Naive thymus-derived CD4-positive, alpha-beta T cell (primary cell): ENCODE data around the gene TCERG1L. TPM values are rescaled to one million over a fixed set of nuclear protein-coding genes. Genes with fewer than 3 reads are reported as not detected.

Source experiments
- ATAC-seq: fragments of 150-1000 bp; cut with Tn5 transposase; 2 replicates; pipeline ENCODE4 v1.10.0; 2021; ENCODE audit warnings: mild to moderate bottlenecking, moderate library complexity
- CTCF ChIA-PET: fragments of 350-600 bp; sonication (Branson Sonifier 250); formaldehyde crosslinking; loops from one replicate; lab custom pipeline; 2021; ENCODE audit warnings: antibody characterized with exemption; lab: Charles Lee
- POLR2A ChIA-PET: fragments of 350-600 bp; sonication (Branson Sonifier 250); formaldehyde crosslinking; loops from one replicate; lab custom pipeline; 2021; ENCODE audit warnings: antibody characterized with exemption, inconsistent platforms; lab: Charles Lee
- DNase-seq, 9 donors: peaks; one replicate each; pipeline versions ENCODE4 v3.0.0 to v3.0.0-alpha.2; 2020 to 2022; ENCODE audit warnings: mixed read lengths in 1 of 9
- H3K27ac ChIP-seq: one replicate; pipeline ENCODE4 v1.7.0; 2013; ENCODE audit warnings: mild to moderate bottlenecking, low read depth, low read length, moderate library complexity
- H3K27me3 ChIP-seq, 2 donors: one replicate each; pipeline ENCODE4 v1.7.0; 2013; ENCODE audit warnings: low read length in 2 of 2, mild to moderate bottlenecking in 2 of 2, moderate library complexity in 2 of 2; ENCODE audit not compliant: control insufficient read depth in 2 of 2, insufficient read depth in 2 of 2
- H3K36me3 ChIP-seq, 3 experiments: 1 replicate in 2 of 3; 2 replicates in 1 of 3; pipeline ENCODE4 v1.7.0; 2013; ENCODE audit warnings: low read length in 3 of 3, mild to moderate bottlenecking in 3 of 3, moderate library complexity in 1 of 3; ENCODE audit not compliant: insufficient read depth in 3 of 3, control insufficient read depth in 2 of 3
- H3K4me1 ChIP-seq, 2 donors: one replicate each; pipeline ENCODE4 v1.7.0; 2013; ENCODE audit warnings: low read length in 2 of 2, mild to moderate bottlenecking in 2 of 2, moderate library complexity in 1 of 2; ENCODE audit not compliant: control insufficient read depth in 2 of 2, insufficient read depth in 2 of 2
- H3K4me3 ChIP-seq: 2 replicates; pipeline ENCODE4 v1.7.0; 2013; ENCODE audit warnings: mild to moderate bottlenecking, low read length
- H3K9me3 ChIP-seq, 3 experiments: 1 replicate in 2 of 3; 2 replicates in 1 of 3; pipeline ENCODE4 v1.7.0; 2013; ENCODE audit warnings: low read length in 3 of 3; ENCODE audit not compliant: control insufficient read depth in 2 of 3
- H3K27ac Mint-ChIP-seq, 9 donors: one replicate each; pipeline ENCODE4 v1.8.0; 2020 to 2022; ENCODE audit warnings: mixed read lengths in 9 of 9, mild to moderate bottlenecking in 8 of 9, moderate library complexity in 5 of 9, inconsistent platforms in 2 of 9
- H3K27me3 Mint-ChIP-seq, 5 donors: one replicate each; pipeline ENCODE4 v1.8.0; 2021 to 2022; ENCODE audit warnings: mixed read lengths in 5 of 5, mild to moderate bottlenecking in 1 of 5
- H3K36me3 Mint-ChIP-seq, 5 donors: one replicate each; pipeline ENCODE4 v1.8.0; 2020 to 2022; ENCODE audit warnings: mixed read lengths in 5 of 5, mild to moderate bottlenecking in 3 of 5, inconsistent platforms in 1 of 5
- H3K4me1 Mint-ChIP-seq, 7 donors: one replicate each; pipeline ENCODE4 v1.8.0; 2020 to 2022; ENCODE audit warnings: mixed read lengths in 7 of 7, mild to moderate bottlenecking in 3 of 7, inconsistent platforms in 1 of 7
- H3K4me3 Mint-ChIP-seq, 10 donors: one replicate each; pipeline ENCODE4 v1.8.0; 2020 to 2022; ENCODE audit warnings: mild to moderate bottlenecking in 10 of 10, mixed read lengths in 10 of 10, moderate library complexity in 6 of 10, inconsistent platforms in 2 of 10
- H3K9me3 Mint-ChIP-seq, 11 donors: one replicate each; pipeline ENCODE4 v1.8.0; 2020 to 2022; ENCODE audit warnings: mixed read lengths in 11 of 11, mild to moderate bottlenecking in 4 of 11, inconsistent platforms in 1 of 11, moderate library complexity in 1 of 11
- intact Hi-C, 2 donors: fragments of 100-400 bp; cut with micrococcal nuclease; formaldehyde crosslinking; loops; one replicate each; pipeline ENCODE4 v1.15.1; 2023
- polyA plus RNA-seq, 2 donors: library from polyadenylated mRNA; unstranded; fragments of 300-500 nt; fragmentation: Illumina TruSeq; gene quantifications; one replicate each; pipeline ENCODE4 v1.2.3, GENCODE V29; 2021
- total RNA-seq, 6 experiments: library from RNA in 5 of 6; stranded (reverse) in 5 of 6; gene quantifications; 1 replicate in 5 of 6; 2 replicates in 1 of 6; pipeline ENCODE4 v1.2.3 and lab custom pipeline; 2021 to 2026

Gene TCERG1L
- total and polyA plus RNA-seq, 7 experiments from 2014 or later: 0.11 to 0.42 (median 0.39) TPM; not detected in 4

DNA sequence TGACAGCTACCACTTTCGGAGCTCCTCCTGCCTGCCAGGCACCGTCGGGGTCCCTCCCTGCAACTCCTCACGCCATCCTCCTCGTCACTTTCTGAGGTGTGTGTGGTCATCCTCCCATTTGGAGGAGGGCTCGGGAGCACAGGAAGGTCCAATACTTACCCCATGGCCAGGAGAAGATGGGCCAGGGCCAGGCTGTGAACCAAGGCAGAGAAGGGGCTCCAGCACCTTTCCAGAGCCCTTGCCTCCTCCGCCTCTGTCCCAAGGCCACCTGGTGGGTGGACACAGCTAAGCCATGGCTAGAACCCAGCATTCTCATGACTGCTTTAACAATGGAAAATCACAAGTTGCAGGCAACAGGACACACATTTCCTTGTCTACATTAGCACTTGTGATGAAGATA is 215.5 kb downstream of the TCERG1L start:
- Mint-ChIP-seq H3K36me3 (no peaks in the 10 kb centered on the region), H3K4me3 (no peak overlapping the region), H3K27ac (no peak overlapping the region), H3K27me3 (no peaks in the 10 kb centered on the region), H3K9me3 (no peaks in the 10 kb centered on the region), H3K4me1 (peaks cover 0 to 5% (median 0%) of the 10 kb centered on the region in 7 donors)
- ChIA-PET POLR2A (no interaction called here), CTCF (no interaction called here)
- intact Hi-C loops: loop anchor here in 1 of 2 donors (10.0 kb wide), 1 partner anchor 219 kb away; the partner anchor contains the start of gene TCERG1L
- Histone ChIP-seq H3K27me3 (no peaks in the 10 kb centered on the region), H3K4me3 (no peak overlapping the region), H3K4me1 (no peaks in the 10 kb centered on the region), H3K36me3 (no peaks in the 10 kb centered on the region), H3K27ac (no peak overlapping the region), H3K9me3 (no peaks in the 10 kb centered on the region)
- no peak for ATAC-seq
- DNase-seq: no peak

DNA sequence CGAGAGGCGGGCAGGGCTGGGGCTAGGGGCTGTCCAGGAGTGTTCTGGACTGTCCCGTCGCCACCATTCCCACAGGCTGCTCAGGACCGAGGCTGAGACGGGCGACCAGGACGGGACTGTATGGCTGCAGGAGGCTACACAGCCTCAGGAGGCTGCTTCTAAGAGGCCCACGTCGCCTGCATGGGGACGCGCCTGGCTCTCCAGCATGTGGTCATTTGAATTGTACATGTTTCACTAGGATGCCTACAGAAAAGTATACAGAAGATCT is 216.3 kb downstream of the TCERG1L start:
- POLR2A ChIA-PET: no interaction called here
- Histone ChIP-seq H3K4me1 (no peaks in the 10 kb centered on the region), H3K36me3 (no peaks in the 10 kb centered on the region), H3K27me3 (no peaks in the 10 kb centered on the region), H3K9me3 (no peaks in the 10 kb centered on the region), H3K4me3 (no peak overlapping the region), H3K27ac (no peak overlapping the region)
- Mint-ChIP-seq H3K9me3 (no peaks in the 10 kb centered on the region), H3K4me1 (peaks cover 0 to 9% (median 5%) of the 10 kb centered on the region in 7 donors), H3K4me3 (no peak overlapping the region), H3K36me3 (no peaks in the 10 kb centered on the region), H3K27me3 (no peaks in the 10 kb centered on the region), H3K27ac (no peak overlapping the region)
- no peak for DNase-seq
- CTCF ChIA-PET: no interaction called here
- intact Hi-C loops: loop anchor here in 1 of 2 donors (10.0 kb wide), 1 partner anchor 220 kb away; the partner anchor contains the start of gene TCERG1L
- ATAC-seq: no peak

DNA sequence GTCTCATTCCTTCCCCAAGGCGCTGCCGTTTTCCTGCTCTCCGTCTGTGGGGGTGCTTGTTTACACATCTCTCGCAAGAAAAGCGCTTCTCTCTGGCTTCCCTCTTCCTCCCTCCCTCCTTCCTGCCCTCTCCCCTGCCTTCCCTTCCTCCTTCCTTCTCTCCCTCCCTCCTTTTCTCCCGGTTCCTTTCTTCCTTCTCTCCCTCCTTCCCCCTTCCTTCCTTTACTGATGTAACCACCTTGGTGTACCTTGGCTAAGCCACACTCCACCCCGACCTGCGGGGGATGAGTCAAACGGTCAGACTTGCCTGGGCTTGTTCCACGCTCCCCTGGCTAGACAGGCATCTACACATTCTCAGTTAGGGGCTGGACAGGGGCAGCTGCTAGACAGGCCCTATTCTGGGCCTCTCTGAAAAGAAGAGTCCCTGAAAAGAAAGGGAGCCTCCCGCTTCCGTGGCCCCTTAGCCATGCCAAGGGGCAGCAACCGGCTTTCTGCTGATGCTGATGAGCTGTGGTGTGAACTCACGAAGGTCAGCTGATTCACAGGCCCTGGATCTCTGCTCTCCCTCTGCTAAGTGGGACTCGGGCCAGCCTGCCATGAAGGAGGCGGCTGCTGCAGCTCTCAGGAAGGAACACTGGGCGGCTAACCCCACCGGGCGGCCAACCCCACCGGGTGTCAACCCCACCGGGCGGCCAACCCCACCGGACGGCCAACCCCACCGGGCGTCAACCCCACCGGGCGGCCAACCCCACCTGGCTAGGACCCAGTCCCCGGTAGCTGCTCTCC is 216.8 kb downstream of the TCERG1L start:
- ChIA-PET CTCF (no interaction called here), POLR2A (no interaction called here)
- intact Hi-C loops: loop anchor here in 1 of 2 donors (10.0 kb wide), 1 partner anchor 220 kb away; the partner anchor contains the start of gene TCERG1L
- no peak overlapping the region for H3K27ac ChIP-seq
- H3K36me3 ChIP-seq: no peaks in the 10 kb centered on the region
- no peaks in the 10 kb centered on the region for H3K27me3 Mint-ChIP-seq
- no peak overlapping the region for H3K27ac Mint-ChIP-seq
- H3K9me3 Mint-ChIP-seq: no peaks in the 10 kb centered on the region
- no peaks in the 10 kb centered on the region for H3K27me3 ChIP-seq
- H3K4me1 Mint-ChIP-seq: peaks cover 2 to 10% (median 5%) of the 10 kb centered on the region in 7 donors
- no peaks in the 10 kb centered on the region for H3K36me3 Mint-ChIP-seq
- H3K9me3 ChIP-seq: peaks cover 0 to 4% (median 0%) of the 10 kb centered on the region in 3 experiments
- H3K4me3 Mint-ChIP-seq: no peak overlapping the region
- H3K4me1 ChIP-seq: no peaks in the 10 kb centered on the region
- ATAC-seq (no peak), DNase-seq (no peak)
- H3K4me3 ChIP-seq: no peak overlapping the region

DNA sequence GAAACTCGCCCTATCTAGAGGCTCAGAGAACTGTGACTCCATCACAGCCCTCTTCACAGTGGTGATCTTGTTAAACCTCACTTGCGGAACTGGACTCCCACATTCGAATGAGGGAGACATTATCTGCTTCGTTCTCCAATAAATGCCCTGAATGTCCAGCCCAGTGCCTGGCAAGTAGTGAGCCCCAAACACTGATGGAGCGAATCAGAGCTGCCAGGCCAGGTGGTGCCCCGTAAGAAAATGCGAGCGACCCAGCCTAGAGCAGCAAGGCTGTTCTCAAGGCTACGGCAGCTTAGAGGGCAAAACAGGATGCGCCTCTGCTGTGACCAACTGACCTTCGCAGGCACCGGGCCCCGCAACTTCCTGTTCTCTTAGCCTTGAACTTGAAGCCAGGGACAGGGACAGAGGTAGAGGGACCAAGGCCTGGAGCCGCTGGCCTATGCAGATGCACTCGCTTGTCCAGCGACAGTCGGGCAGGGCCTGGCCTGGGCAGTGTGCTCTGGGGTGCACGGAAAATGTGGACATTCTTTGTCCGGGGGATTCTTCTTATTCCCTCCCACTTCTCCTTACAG is 217.6 kb downstream of the TCERG1L start:
- peaks cover 0 to 3% (median 0%) of the 10 kb centered on the region in 11 donors for H3K9me3 Mint-ChIP-seq
- no peaks in the 10 kb centered on the region for H3K27me3 Mint-ChIP-seq
- no peak overlapping the region for H3K4me3 Mint-ChIP-seq
- peaks cover 2 to 17% (median 9%) of the 10 kb centered on the region in 7 donors for H3K4me1 Mint-ChIP-seq
- ATAC-seq (no peak), DNase-seq (no peak)
- Histone ChIP-seq H3K4me3 (no peak overlapping the region), H3K9me3 (peaks cover 0 to 4% (median 0%) of the 10 kb centered on the region in 3 experiments), H3K36me3 (no peaks in the 10 kb centered on the region), H3K27me3 (no peaks in the 10 kb centered on the region), H3K27ac (no peak overlapping the region), H3K4me1 (no peaks in the 10 kb centered on the region)
- no peaks in the 10 kb centered on the region for H3K36me3 Mint-ChIP-seq
- no peak overlapping the region for H3K27ac Mint-ChIP-seq
- intact Hi-C loops: loop anchor here in 1 of 2 donors (10.0 kb wide), 1 partner anchor 221 kb away; the partner anchor contains the start of gene TCERG1L
- POLR2A ChIA-PET: no interaction called here
- CTCF ChIA-PET: no interaction called here

DNA sequence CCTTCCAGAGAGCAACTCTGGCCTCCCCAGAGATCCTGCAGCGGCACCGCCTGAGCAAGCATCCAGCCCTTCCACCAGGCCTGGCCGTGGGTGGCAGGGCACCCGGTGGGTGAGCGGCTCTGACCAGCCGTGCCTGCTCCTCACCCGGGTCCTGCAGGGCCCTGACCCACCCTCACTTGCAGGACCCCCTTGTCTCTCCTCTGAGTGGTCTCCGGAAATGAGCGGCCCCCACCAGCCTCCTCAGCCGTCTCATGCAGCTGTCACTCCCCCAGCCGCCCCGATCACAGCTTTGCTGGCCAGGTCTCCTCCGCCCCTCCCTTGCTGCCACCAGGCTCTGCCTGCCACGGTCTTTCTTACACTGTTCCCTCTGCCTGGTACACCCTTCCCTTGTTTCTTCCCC is 218.2 kb downstream of the TCERG1L start:
- no peak for ATAC-seq
- H3K36me3 Mint-ChIP-seq: no peaks in the 10 kb centered on the region
- POLR2A ChIA-PET: no interaction called here

DNA sequence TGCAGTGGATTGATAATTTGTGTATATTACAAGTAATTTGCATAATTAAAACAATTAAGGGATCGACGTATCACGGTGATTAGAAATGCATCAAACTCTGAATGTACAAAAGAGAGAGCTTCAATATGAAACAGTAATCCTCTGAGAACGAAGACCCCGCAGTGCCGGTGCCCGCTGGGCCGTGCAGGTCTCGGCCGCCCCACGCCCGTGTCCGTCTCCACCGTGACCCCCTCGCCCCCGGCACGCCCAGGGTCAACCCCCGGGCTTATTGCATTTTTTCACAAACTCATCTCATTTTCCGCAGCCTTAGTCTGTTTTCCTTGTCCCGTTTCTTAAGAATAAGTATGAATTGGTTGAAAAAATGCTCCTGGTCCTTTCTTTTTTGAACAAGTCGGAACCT is 218.6 kb downstream of the TCERG1L start:
- Mint-ChIP-seq H3K36me3 (no peaks in the 10 kb centered on the region), H3K4me1 (peaks cover 2 to 20% (median 17%) of the 10 kb centered on the region in 7 donors), H3K4me3 (no peak overlapping the region), H3K9me3 (peaks cover 0 to 3% (median 0%) of the 10 kb centered on the region in 11 donors), H3K27ac (no peak overlapping the region), H3K27me3 (no peaks in the 10 kb centered on the region)
- Histone ChIP-seq H3K36me3 (no peaks in the 10 kb centered on the region), H3K4me1 (no peaks in the 10 kb centered on the region), H3K27me3 (no peaks in the 10 kb centered on the region), H3K9me3 (peaks cover 0 to 4% (median 0%) of the 10 kb centered on the region in 3 experiments), H3K4me3 (no peak overlapping the region), H3K27ac (no peak overlapping the region)
- POLR2A ChIA-PET: no interaction called here
- CTCF ChIA-PET: no interaction called here
- intact Hi-C loops: loop anchor here in 1 of 2 donors (10.0 kb wide), 1 partner anchor 222 kb away; the partner anchor contains the start of gene TCERG1L
- ATAC-seq: no peak
- DNase-seq: no peak

More for the DNA sequence above, 218.2 kb downstream of the TCERG1L start:
- no peak for DNase-seq
- Histone ChIP-seq H3K27me3 (no peaks in the 10 kb centered on the region), H3K4me3 (no peak overlapping the region), H3K4me1 (no peaks in the 10 kb centered on the region), H3K9me3 (peaks cover 0 to 4% (median 0%) of the 10 kb centered on the region in 3 experiments), H3K27ac (no peak overlapping the region), H3K36me3 (no peaks in the 10 kb centered on the region)
- Mint-ChIP-seq H3K9me3 (peaks cover 0 to 3% (median 0%) of the 10 kb centered on the region in 11 donors), H3K4me3 (no peak overlapping the region), H3K27me3 (no peaks in the 10 kb centered on the region), H3K4me1 (peaks cover 2 to 18% (median 15%) of the 10 kb centered on the region in 7 donors), H3K27ac (no peak overlapping the region)
- intact Hi-C loops: loop anchor here in 1 of 2 donors (10.0 kb wide), 1 partner anchor 221 kb away; the partner anchor contains the start of gene TCERG1L
- CTCF ChIA-PET: no interaction called here
